SH-SY5Y (cell line): ENCODE measurements around the gene SPDYE6.

Experiments used
- GATA2 ChIP-seq: IDR thresholded peaks from 2 replicates; pipeline ENCODE4 v1.6.1; 2011; ENCODE audit warnings: mild to moderate bottlenecking, low read depth, low read length
- GATA3 ChIP-seq: IDR thresholded peaks from 2 replicates; pipeline ENCODE4 v1.6.1; 2011; ENCODE audit warnings: low read depth, mild to moderate bottlenecking, low read length, moderate library complexity

DNA sequence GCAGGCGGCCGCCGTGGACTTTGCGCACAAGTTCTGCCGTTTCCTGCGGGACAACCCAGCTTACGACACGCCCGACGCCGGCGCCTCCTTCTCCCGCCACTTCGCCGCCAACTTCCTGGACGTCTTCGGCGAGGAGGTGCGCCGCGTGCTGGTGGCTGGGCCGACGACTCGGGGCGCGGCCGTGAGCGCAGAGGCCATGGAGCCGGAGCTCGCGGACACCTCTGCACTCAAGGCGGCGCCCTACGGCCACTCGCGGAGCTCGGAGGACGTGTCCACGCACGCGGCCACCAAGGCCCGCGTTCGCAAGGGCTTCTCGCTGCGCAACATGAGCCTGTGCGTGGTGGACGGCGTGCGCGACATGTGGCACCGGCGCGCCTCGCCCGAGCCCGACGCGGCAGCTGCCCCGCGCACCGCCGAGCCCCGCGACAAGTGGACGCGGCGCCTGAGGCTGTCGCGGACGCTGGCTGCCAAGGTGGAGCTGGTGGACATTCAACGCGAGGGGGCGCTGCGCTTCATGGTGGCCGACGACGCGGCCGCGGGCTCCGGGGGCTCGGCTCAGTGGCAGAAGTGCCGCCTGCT, 55.5 kb downstream of the SPDYE6 start:
- no peak for TF ChIP-seq GATA2
- no peak for TF ChIP-seq GATA3
